WTC11 (cell line): ENCODE measurements around the gene IRF4. TPM values are rescaled to one million over a fixed set of nuclear protein-coding genes. Genes with fewer than 3 reads are reported as not detected.

Experiments used
- ATAC-seq: fragments of 200-7000 bp; cut with Tn5 transposase; 2 replicates; pipeline ENCODE4 v1.10.0; 2021; ENCODE audit warnings: mild to moderate bottlenecking, moderate library complexity
- CTCF ChIA-PET: fragments of 300-600 bp; sonication (Branson Sonifier 250); formaldehyde crosslinking; loops from one replicate; lab custom pipeline; 2021; ENCODE audit warnings: antibody characterized with exemption; lab: Charles Lee
- POLR2A ChIA-PET: fragments of 350-600 bp; sonication (Branson Sonifier 250); formaldehyde crosslinking; loops from one replicate; lab custom pipeline; 2021; ENCODE audit warnings: antibody characterized with exemption; lab: Charles Lee
- DNase-seq: peaks from one replicate; pipeline ENCODE4 v3.0.0; 2021; ENCODE audit warnings: low spot score
- H3K27ac Mint-ChIP-seq: 2 replicates; pipeline ENCODE4 v1.8.0; 2021; ENCODE audit warnings: mixed read lengths
- H3K27me3 Mint-ChIP-seq: 2 replicates; pipeline ENCODE4 v1.8.0; 2021; ENCODE audit warnings: low read depth, mild to moderate bottlenecking, moderate library complexity, mixed read lengths
- H3K36me3 Mint-ChIP-seq: 2 replicates; pipeline ENCODE4 v1.8.0; 2021; ENCODE audit warnings: mixed read lengths
- H3K4me1 Mint-ChIP-seq: 2 replicates; pipeline ENCODE4 v1.8.0; 2022; ENCODE audit warnings: mixed read lengths
- H3K4me3 Mint-ChIP-seq: 2 replicates; pipeline ENCODE4 v1.8.0; 2021; ENCODE audit warnings: mild to moderate bottlenecking, moderate library complexity, mixed read lengths
- H3K9me3 Mint-ChIP-seq: 2 replicates; pipeline ENCODE4 v1.8.0; 2021; ENCODE audit warnings: mixed read lengths
- ATF1 ChIP-seq: sonication (generic); formaldehyde crosslinking; IDR thresholded peaks from 2 replicates; pipeline ENCODE4 v1.8.1; 2023; ENCODE audit warnings: mild to moderate bottlenecking, moderate library complexity, missing genetic modification reagents
- ATF2 ChIP-seq: sonication (generic); formaldehyde crosslinking; IDR thresholded peaks from 2 replicates; pipeline ENCODE4 v1.8.1; 2022; ENCODE audit warnings: low read depth, missing genetic modification reagents, borderline replicate concordance
- E2F5 ChIP-seq: sonication (generic); formaldehyde crosslinking; IDR thresholded peaks from 2 replicates; pipeline ENCODE4 v1.8.1; 2022; ENCODE audit warnings: mild to moderate bottlenecking, moderate library complexity, missing genetic modification reagents
- ELF4 ChIP-seq: sonication (generic); formaldehyde crosslinking; IDR thresholded peaks from 2 replicates; pipeline ENCODE4 v1.8.1; 2022; ENCODE audit warnings: low read depth, mild to moderate bottlenecking, moderate library complexity, missing genetic modification reagents
- ETV6 ChIP-seq: sonication (generic); formaldehyde crosslinking; IDR thresholded peaks from 2 replicates; pipeline ENCODE4 v1.8.1; 2022; ENCODE audit warnings: mild to moderate bottlenecking, missing genetic modification reagents
- FOXP4 ChIP-seq: sonication (generic); formaldehyde crosslinking; IDR thresholded peaks from 2 replicates; pipeline ENCODE4 v1.8.0; 2022; ENCODE audit warnings: mild to moderate bottlenecking, missing genetic modification reagents
- GABPB1 ChIP-seq: sonication (generic); formaldehyde crosslinking; IDR thresholded peaks from 2 replicates; pipeline ENCODE4 v1.8.1; 2023; ENCODE audit warnings: mild to moderate bottlenecking, missing genetic modification reagents
- HMGXB4 ChIP-seq: sonication (generic); formaldehyde crosslinking; IDR thresholded peaks from 2 replicates; pipeline ENCODE4 v1.8.1; 2023; ENCODE audit warnings: mild to moderate bottlenecking, moderate library complexity, missing genetic modification reagents
- MLX ChIP-seq: sonication (generic); formaldehyde crosslinking; IDR thresholded peaks from 2 replicates; pipeline ENCODE4 v1.8.1; 2023; ENCODE audit warnings: mild to moderate bottlenecking, missing genetic modification reagents, moderate library complexity
- MYBL2 ChIP-seq: sonication (generic); formaldehyde crosslinking; IDR thresholded peaks from 2 replicates; pipeline ENCODE4 v1.8.1; 2023; ENCODE audit warnings: mild to moderate bottlenecking, moderate library complexity, missing genetic modification reagents
- PRDM15 ChIP-seq: sonication (generic); formaldehyde crosslinking; IDR thresholded peaks from 2 replicates; pipeline ENCODE4 v1.8.0; 2022; ENCODE audit warnings: missing genetic modification reagents
- RELA ChIP-seq: sonication (generic); formaldehyde crosslinking; IDR thresholded peaks from 2 replicates; pipeline ENCODE4 v1.8.1; 2022; ENCODE audit warnings: missing genetic modification reagents, mild to moderate bottlenecking, borderline replicate concordance
- SP1 ChIP-seq: sonication (generic); formaldehyde crosslinking; conservative IDR thresholded peaks from 2 replicates; pipeline ENCODE4 v1.8.1; 2022; ENCODE audit warnings: missing genetic modification reagents
- TEAD4 ChIP-seq: sonication (generic); formaldehyde crosslinking; IDR thresholded peaks from 2 replicates; pipeline ENCODE4 v1.8.0; 2022; ENCODE audit warnings: mild to moderate bottlenecking, missing genetic modification reagents
- USF1 ChIP-seq: sonication (generic); formaldehyde crosslinking; IDR thresholded peaks from 2 replicates; pipeline ENCODE4 v1.8.0; 2022; ENCODE audit warnings: mild to moderate bottlenecking, missing genetic modification reagents
- ZMAT4 ChIP-seq: fragments of 250-450 bp; sonication (Bioruptor Pico); IDR thresholded peaks from 2 replicates; pipeline ENCODE4 v1.9.0; 2021; ENCODE audit warnings: mild to moderate bottlenecking
- ZNF423 ChIP-seq: fragments of 250-450 bp; sonication (Bioruptor Pico); IDR thresholded peaks from 2 replicates; pipeline ENCODE4 v2.1.2; 2022; ENCODE audit warnings: mild to moderate bottlenecking, moderate library complexity
- ZNF532 ChIP-seq: fragments of 250-450 bp; sonication (Bioruptor Pico); IDR thresholded peaks from 2 replicates; pipeline ENCODE4 v1.9.0; 2021; ENCODE audit warnings: mild to moderate bottlenecking, borderline replicate concordance
- ZSCAN18 ChIP-seq: fragments of 250-450 bp; sonication (Bioruptor Pico); IDR thresholded peaks from 2 replicates; pipeline ENCODE4 v2.1.2; 2022; ENCODE audit warnings: mild to moderate bottlenecking, moderate library complexity
- total RNA-seq: library from RNA; stranded (reverse); gene quantifications from 3 replicates; pipeline ENCODE4 v1.2.3, GENCODE V29; 2021

Gene IRF4
- total RNA-seq, 1 experiment from 2014 or later: 1.6 TPM

GRCh38 chr6:346386-347030 is 45.0 kb upstream of the IRF4 start:
- Mint-ChIP-seq H3K27me3 (peaks cover 5% of the 10 kb centered on the region; the same call in 1 of the 2 replicates), H3K4me3 (no peak overlapping the region), H3K4me1 (peaks cover 2% of the 10 kb centered on the region), H3K9me3 (peaks cover 67% of the 10 kb centered on the region), H3K27ac (no peak overlapping the region), H3K36me3 (peaks cover 87% of the 10 kb centered on the region)
- DNase-seq (no peak), ATAC-seq (no peak)
- POLR2A ChIA-PET: no interaction called here
- CTCF ChIA-PET: no interaction called here
- TF ChIP-seq MLX (CRISPR knock-in tag): no peak
- no peak for TF ChIP-seq E2F5 (CRISPR knock-in tag)
- no peak for TF ChIP-seq ZMAT4 (CRISPR knock-in tag)
- TF ChIP-seq ATF2 (CRISPR knock-in tag): no peak
- TF ChIP-seq SP1: no peak
- TF ChIP-seq ZSCAN18: no peak
- TF ChIP-seq ELF4 (CRISPR knock-in tag): no peak
- TF ChIP-seq ZNF423 (CRISPR knock-in tag): no peak
- TF ChIP-seq USF1: no peak
- TF ChIP-seq ATF1: no peak
- no peak for TF ChIP-seq PRDM15
- TF ChIP-seq ZNF532 (CRISPR knock-in tag): no peak
- no peak for TF ChIP-seq ETV6 (CRISPR knock-in tag)
- TF ChIP-seq TEAD4 (CRISPR knock-in tag): no peak
- no peak for TF ChIP-seq HMGXB4 (CRISPR knock-in tag)
- no peak for TF ChIP-seq MYBL2 (CRISPR knock-in tag)
- no peak for TF ChIP-seq RELA
- TF ChIP-seq GABPB1: no peak
- no peak for TF ChIP-seq FOXP4 (CRISPR knock-in tag)
